H9 (cell line): ENCODE measurements around the gene SLC29A2. TPM values are rescaled to one million over a fixed set of nuclear protein-coding genes. Genes with fewer than 3 reads are reported as not detected.

Experiments
- DNase-seq: peaks from one replicate; pipeline ENCODE4 v3.0.0-alpha.2; 2017
- H2AFZ ChIP-seq: one replicate; pipeline ENCODE4 v1.6.1; 2013; ENCODE audit warnings: mild to moderate bottlenecking, low read length, control low read depth, moderate library complexity
- H2AK5ac ChIP-seq: 2 replicates; pipeline ENCODE4 v1.6.1; 2013; ENCODE audit warnings: low read length, control low read depth, mixed read lengths; ENCODE audit not compliant: insufficient read length
- H2BK120ac ChIP-seq: one replicate; pipeline ENCODE4 v1.6.1; 2013; ENCODE audit warnings: low read depth, mild to moderate bottlenecking, low read length, control low read depth, inconsistent platforms; ENCODE audit not compliant: poor library complexity, severe bottlenecking
- H2BK12ac ChIP-seq: 2 replicates; pipeline ENCODE4 v1.6.1; 2013; ENCODE audit warnings: low read length, control low read depth, mixed read lengths, low read depth; ENCODE audit not compliant: insufficient read length
- H2BK15ac ChIP-seq: 2 replicates; pipeline ENCODE4 v1.6.1; 2013; ENCODE audit warnings: low read depth, low read length, control low read depth
- H2BK20ac ChIP-seq: one replicate; pipeline ENCODE4 v1.6.1; 2013; ENCODE audit warnings: low read depth, mild to moderate bottlenecking, low read length, control low read depth, inconsistent platforms; ENCODE audit not compliant: poor library complexity, severe bottlenecking
- H2BK5ac ChIP-seq: 2 replicates; pipeline ENCODE4 v1.6.1; 2013; ENCODE audit warnings: low read length, control low read depth, mixed read lengths; ENCODE audit not compliant: insufficient read length
- H3K14ac ChIP-seq: 2 replicates; pipeline ENCODE4 v1.6.1; 2013; ENCODE audit warnings: low read length, control low read depth; ENCODE audit not compliant: insufficient read depth
- H3K18ac ChIP-seq: 2 replicates; pipeline ENCODE4 v1.6.1; 2013; ENCODE audit warnings: low read depth, mild to moderate bottlenecking, mixed read lengths, low read length, control low read depth; ENCODE audit not compliant: insufficient read length
- H3K23ac ChIP-seq: 2 replicates; pipeline ENCODE4 v1.6.1; 2013; ENCODE audit warnings: low read length, control low read depth, mixed read lengths, low read depth; ENCODE audit not compliant: insufficient read length
- H3K23me2 ChIP-seq: 2 replicates; pipeline ENCODE4 v1.6.1; 2013; ENCODE audit warnings: low read depth, mild to moderate bottlenecking, mixed read lengths, low read length, control low read depth; ENCODE audit not compliant: insufficient read length, poor library complexity, severe bottlenecking
- H3K27ac ChIP-seq: 2 replicates; pipeline ENCODE4 v1.5.1; 2013; ENCODE audit warnings: low read length, control low read depth, mixed read lengths, low read depth; ENCODE audit not compliant: insufficient read length
- H3K27me3 ChIP-seq: 2 replicates; pipeline ENCODE4 v1.6.1; 2013; ENCODE audit warnings: low read length, control low read depth, inconsistent platforms; ENCODE audit not compliant: insufficient read depth
- H3K4ac ChIP-seq: 2 replicates; pipeline ENCODE4 v1.6.1; 2013; ENCODE audit warnings: low read depth, mild to moderate bottlenecking, control low read depth, inconsistent platforms, low read length, moderate library complexity
- H3K4me1 ChIP-seq: 2 replicates; pipeline ENCODE4 v1.6.1; 2013; ENCODE audit warnings: low read length, control low read depth, inconsistent platforms; ENCODE audit not compliant: insufficient read depth
- H3K4me2 ChIP-seq: 2 replicates; pipeline ENCODE4 v1.6.1; 2013; ENCODE audit warnings: low read length, control low read depth, mixed read lengths; ENCODE audit not compliant: insufficient read length, insufficient read depth
- H3K56ac ChIP-seq: 2 replicates; pipeline ENCODE4 v1.6.1; 2013; ENCODE audit warnings: low read depth, mild to moderate bottlenecking, mixed read lengths, low read length, control low read depth; ENCODE audit not compliant: insufficient read length
- H3K79me1 ChIP-seq: 2 replicates; pipeline ENCODE4 v1.6.1; 2013; ENCODE audit warnings: low read depth, mild to moderate bottlenecking, moderate library complexity, low read length, control low read depth, inconsistent platforms; ENCODE audit not compliant: insufficient read depth, poor library complexity, severe bottlenecking
- H3K79me2 ChIP-seq: 2 replicates; pipeline ENCODE4 v1.6.1; 2013; ENCODE audit warnings: low read length, control low read depth, inconsistent platforms; ENCODE audit not compliant: insufficient read depth
- H3K9ac ChIP-seq: 2 replicates; pipeline ENCODE4 v1.6.1; 2013; ENCODE audit warnings: low read length, control low read depth, mixed read lengths; ENCODE audit not compliant: insufficient read length; ENCODE audit errors: extremely low read depth
- H3K9me3 ChIP-seq: one replicate; pipeline ENCODE4 v1.6.1; 2013; ENCODE audit warnings: low read depth, low read length, inconsistent platforms; ENCODE audit not compliant: control insufficient read depth
- H3T11ph ChIP-seq: one replicate; pipeline ENCODE4 v1.6.1; 2013; ENCODE audit warnings: mild to moderate bottlenecking, low read length, control low read depth, inconsistent platforms
- H4K20me1 ChIP-seq: one replicate; pipeline ENCODE4 v1.6.1; 2013; ENCODE audit not compliant: control insufficient read depth, insufficient read length, insufficient read depth
- H4K5ac ChIP-seq: 2 replicates; pipeline ENCODE4 v1.6.1; 2013; ENCODE audit warnings: low read depth, mild to moderate bottlenecking, mixed read lengths, low read length, control low read depth; ENCODE audit not compliant: insufficient read length
- H4K8ac ChIP-seq: replicated peaks from 2 replicates; pipeline ENCODE4 v1.6.1; 2013; ENCODE audit warnings: low read length, control low read depth, mixed read lengths, low read depth; ENCODE audit not compliant: insufficient read length
- H4K91ac ChIP-seq: 2 replicates; pipeline ENCODE4 v1.6.1; 2013; ENCODE audit warnings: low read depth, mild to moderate bottlenecking, moderate library complexity, mixed read lengths, low read length, control low read depth; ENCODE audit not compliant: insufficient read length
- H3K27ac Mint-ChIP-seq, 3 experiments: 2 replicates in 2 of 3; 3 replicates in 1 of 3; pipeline ENCODE4 v1.8.0; 2020 to 2021; ENCODE audit warnings: mixed read lengths in 3 of 3, mild to moderate bottlenecking in 1 of 3, moderate library complexity in 1 of 3
- H3K27me3 Mint-ChIP-seq: 2 replicates; pipeline ENCODE4 v1.8.0; 2021; ENCODE audit warnings: low read depth, mild to moderate bottlenecking, moderate library complexity, mixed read lengths
- H3K36me3 Mint-ChIP-seq, 3 experiments: 2 replicates in 2 of 3; 3 replicates in 1 of 3; pipeline ENCODE4 v1.8.0; 2020 to 2021; ENCODE audit warnings: low read depth in 3 of 3, mixed read lengths in 3 of 3; ENCODE audit not compliant: insufficient read depth in 1 of 3
- H3K4me1 Mint-ChIP-seq, 2 experiments: 2 replicates each; pipeline ENCODE4 v1.8.0; 2020; ENCODE audit warnings: mixed read lengths in 2 of 2
- H3K4me3 Mint-ChIP-seq, 2 experiments: 2 replicates in 1 of 2; 3 replicates in 1 of 2; pipeline ENCODE4 v1.8.0; 2020 to 2021; ENCODE audit warnings: mild to moderate bottlenecking in 2 of 2, mixed read lengths in 2 of 2, moderate library complexity in 1 of 2
- H3K9me3 Mint-ChIP-seq, 2 experiments: 2 replicates in 1 of 2; 3 replicates in 1 of 2; pipeline ENCODE4 v1.8.0; 2020; ENCODE audit warnings: mild to moderate bottlenecking in 2 of 2, mixed read lengths in 2 of 2, moderate library complexity in 1 of 2
- CTCF ChIP-seq: fragments of 200-600 bp; sonication (generic); conservative IDR thresholded peaks from 3 replicates; pipeline ENCODE4 v1.8.0; 2021; ENCODE audit warnings: antibody characterized with exemption, mild to moderate bottlenecking
- WGBS: extraction: QIAGEN DNeasy Blood & Tissue Kit; methylation state at CpG from one replicate; pipeline ENCODE4 v1.1.7; 2013; ENCODE audit warnings: missing lambda C conversion rate, low lambda C conversion rate, mixed read lengths; ENCODE audit not compliant: insufficient read length; ENCODE audit errors: extremely low coverage; 5-methylcytosine and 5-hydroxymethylcytosine counted together
- total RNA-seq: library from RNA; stranded (reverse); gene quantifications from 2 replicates; pipeline ENCODE4 v1.2.1, GENCODE V29; 2021

Gene SLC29A2
- total RNA-seq, 1 experiment from 2014 or later, result 29.8 TPM

GRCh38 chr11:66418168-66418985 lies 46.8 kb upstream of the SLC29A2 start:
- H4K8ac ChIP-seq, result no peak overlapping the region
- H3K27me3 ChIP-seq, result peaks cover 19% of the 10 kb centered on the region; the same call in 1 of the 2 replicates
- H3K4me3 Mint-ChIP-seq, result peak overlapping the region; percentile 41 to 74
- no peaks in the 10 kb centered on the region for H3K79me1 ChIP-seq
- H3K4me1 ChIP-seq, result peaks cover 20% of the 10 kb centered on the region
- no peaks in the 10 kb centered on the region for H4K20me1 ChIP-seq
- no peak overlapping the region for H3K18ac ChIP-seq
- no peak overlapping the region for H2BK5ac ChIP-seq
- H3K4me2 ChIP-seq, result peak overlapping the region; percentile 30
- WGBS, result no CpG with 5 or more reads among the region's 16 CpGs
- H3K27ac Mint-ChIP-seq, result peak overlapping the region in 2 of 3 experiments; percentile 72 to 85; a peak in 4 of 7 replicates
- H3K79me2 ChIP-seq, result no peaks in the 10 kb centered on the region
- no peak overlapping the region for H2AK5ac ChIP-seq
- no peak overlapping the region for H3K14ac ChIP-seq
- no peak overlapping the region for H2AFZ ChIP-seq
- H4K5ac ChIP-seq, result no peak overlapping the region
- no peak overlapping the region for H3K27ac ChIP-seq
- no peak overlapping the region for H2BK15ac ChIP-seq
- H2BK20ac ChIP-seq, result no peak overlapping the region
- H3K56ac ChIP-seq, result no peak overlapping the region
- no peak overlapping the region for H3K9ac ChIP-seq
- H4K91ac ChIP-seq, result no peak overlapping the region
- H3K23me2 ChIP-seq, result peaks cover 18% of the 10 kb centered on the region
- no peak overlapping the region for H3K4ac ChIP-seq
- H3K27me3 Mint-ChIP-seq, result peaks cover 35% of the 10 kb centered on the region
- H3T11ph ChIP-seq, result no peak overlapping the region
- DNase-seq, result peak; percentile 86
- H3K23ac ChIP-seq, result no peak overlapping the region
- H3K9me3 ChIP-seq, result no peaks in the 10 kb centered on the region
- peak; percentile 58 for TF ChIP-seq CTCF
- H2BK120ac ChIP-seq, result no peak overlapping the region
- H3K9me3 Mint-ChIP-seq, result no peaks in the 10 kb centered on the region; a peak in 1 of 5 replicates
- H2BK12ac ChIP-seq, result no peak overlapping the region
- peaks cover 64% of the 10 kb centered on the region in 2 experiments for H3K4me1 Mint-ChIP-seq
- peaks cover 0 to 2% (median 0%) of the 10 kb centered on the region in 3 experiments; a peak in 1 of 7 replicates for H3K36me3 Mint-ChIP-seq
